PC-3 (cell line): ENCODE data around the gene USH2A. TPM values are rescaled to one million over a fixed set of nuclear protein-coding genes. Genes with fewer than 3 reads are reported as not detected.

Source experiments
- ATAC-seq: fragments of 200-7000 bp; cut with Tn5 transposase; 2 replicates; pipeline ENCODE4 v1.9.1; 2020; ENCODE audit warnings: mild to moderate bottlenecking, moderate library complexity
- BruUV-seq: library from RNA; stranded (reverse); fragments of 400-500 nt; replicated peaks from 2 replicates; lab custom pipeline; 2021; lab: Mats Ljungman, UMichigan
- CTCF ChIA-PET: fragments of 300-600 bp; sonication (Branson Sonifier 250); formaldehyde crosslinking; loops from one replicate; lab custom pipeline; 2022; ENCODE audit warnings: antibody characterized with exemption; lab: Charles Lee
- POLR2A ChIA-PET: fragments of 300-600 bp; sonication (Branson Sonifier 250); formaldehyde crosslinking; loops from one replicate; lab custom pipeline; 2022; ENCODE audit warnings: antibody characterized with exemption; ENCODE audit not compliant: unreplicated experiment; lab: Charles Lee
- DNase-seq: peaks from one replicate; pipeline ENCODE4 v3.0.0-alpha.2; 2015
- H2AFZ ChIP-seq: fragments of 300-600 bp; sonication (generic); 2 replicates; pipeline ENCODE4 v1.6.0; 2016; ENCODE audit warnings: antibody characterized with exemption, low read length
- H3F3A ChIP-seq: fragments of 300-600 bp; sonication (generic); one replicate; pipeline ENCODE4 v1.6.0; 2017; ENCODE audit warnings: antibody characterized with exemption, low read length, control low read depth, mild to moderate bottlenecking; ENCODE audit not compliant: unreplicated experiment
- H3K27ac ChIP-seq: fragments of 300-600 bp; sonication (generic); 2 replicates; pipeline ENCODE4 v1.5.1; 2016; ENCODE audit warnings: mild to moderate bottlenecking, low read length
- H3K27me3 ChIP-seq: fragments of 300-600 bp; sonication (generic); 2 replicates; pipeline ENCODE4 v1.6.1; 2016; ENCODE audit warnings: low read length, mixed read lengths
- H3K36me3 ChIP-seq: fragments of 300-600 bp; sonication (generic); 2 replicates; pipeline ENCODE4 v1.6.1; 2016; ENCODE audit warnings: low read depth, mixed run types, low read length, mixed read lengths
- H3K4me1 ChIP-seq: fragments of 300-600 bp; sonication (generic); 2 replicates; pipeline ENCODE4 v1.5.1; 2016; ENCODE audit warnings: low read length; ENCODE audit not compliant: insufficient read depth
- H3K4me2 ChIP-seq: fragments of 300-600 bp; sonication (generic); 2 replicates; pipeline ENCODE4 v1.6.0; 2016; ENCODE audit warnings: low read length
- H3K4me3 ChIP-seq: fragments of 300-600 bp; sonication (generic); 2 replicates; pipeline ENCODE4 v1.5.1; 2016; ENCODE audit warnings: mild to moderate bottlenecking, low read length, mixed read lengths
- H3K79me2 ChIP-seq: fragments of 300-600 bp; sonication (generic); 2 replicates; pipeline ENCODE4 v1.6.1; 2017; ENCODE audit warnings: low read length, mixed read lengths
- H3K9ac ChIP-seq: fragments of 300-600 bp; sonication (generic); 2 replicates; pipeline ENCODE4 v1.6.0; 2016; ENCODE audit warnings: mild to moderate bottlenecking, low read length
- H3K9me2 ChIP-seq: fragments of 300-600 bp; sonication (generic); replicated peaks from 2 replicates; pipeline ENCODE4 v1.6.1; 2016; ENCODE audit warnings: mixed run types, low read length, mixed read lengths
- H3K9me3 ChIP-seq: fragments of 300-600 bp; sonication (generic); 2 replicates; pipeline ENCODE4 v1.6.1; 2016; ENCODE audit warnings: low read length, mixed read lengths
- H4K20me1 ChIP-seq: fragments of 300-600 bp; sonication (generic); 2 replicates; pipeline ENCODE4 v1.6.1; 2016; ENCODE audit warnings: low read length, mixed read lengths
- EZH2 ChIP-seq: fragments of 300-600 bp; sonication (generic); IDR thresholded peaks from one replicate; pipeline ENCODE4 v1.6.1; 2017; ENCODE audit warnings: antibody characterized with exemption, mild to moderate bottlenecking, low read length; ENCODE audit not compliant: unreplicated experiment
- EZH2phosphoT487 ChIP-seq: fragments of 300-600 bp; sonication (generic); IDR thresholded peaks from 2 replicates; pipeline ENCODE4 v1.6.1; 2018; ENCODE audit warnings: mild to moderate bottlenecking, antibody characterized with exemption, low read length, borderline replicate concordance
- intact Hi-C: fragments of 100-400 bp; cut with micrococcal nuclease; formaldehyde crosslinking; loops from 2 replicates; pipeline ENCODE4 v1.9.0; 2023
- total RNA-seq: library from RNA; depleted of rRNA; stranded (reverse); fragments of >200 nt; gene quantifications from 2 replicates; pipeline ENCODE4 v1.2.3, GENCODE V29; 2014
- TF ChIP-seq, protein P1 (sequence below): fragments of 300-600 bp; sonication (generic); conservative IDR thresholded peaks from 2 replicates; pipeline ENCODE4 v1.5.1; 2017; ENCODE audit warnings: antibody characterized with exemption, low read depth, mild to moderate bottlenecking, low read length

The USH2A gene
- total RNA-seq, 1 experiment from 2014 or later: not detected

DNA sequence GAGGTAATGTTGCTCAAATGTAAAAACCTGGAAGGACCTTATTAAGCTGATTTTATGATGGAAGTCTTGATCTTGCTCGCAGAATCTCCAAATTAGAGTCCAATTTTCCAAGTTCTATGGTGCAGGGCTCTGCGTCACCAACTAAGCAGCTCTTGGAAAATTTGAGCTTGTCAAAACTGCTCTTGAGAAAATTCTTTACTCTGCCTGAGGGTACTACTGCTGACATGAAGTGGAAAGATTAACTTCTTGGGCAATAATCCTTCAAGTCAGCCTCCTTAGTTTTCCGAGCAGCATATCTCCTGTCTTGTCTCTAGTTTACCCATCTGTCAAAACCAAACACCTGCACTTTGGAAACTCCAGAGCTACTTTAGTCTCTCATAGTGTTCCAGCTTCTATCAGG, 562.4 kb downstream of the USH2A start:
- ChIA-PET CTCF (no interaction called here), POLR2A (no interaction called here)
- no TSS peak for BruUV-seq
- no peaks in the 10 kb centered on the region for H3K4me1 ChIP-seq
- no peaks in the 10 kb centered on the region for H3K9me2 ChIP-seq
- H2AFZ ChIP-seq: no peak overlapping the region
- no peaks in the 10 kb centered on the region for H4K20me1 ChIP-seq
- no peaks in the 10 kb centered on the region for H3K36me3 ChIP-seq
- no peak for DNase-seq
- no peak overlapping the region for H3K4me2 ChIP-seq
- ATAC-seq: no peak
- no peak overlapping the region for H3K9ac ChIP-seq
- H3F3A ChIP-seq: no peaks in the 10 kb centered on the region
- intact Hi-C loops: no loop called here
- no peak for TF ChIP-seq EZH2
- TF ChIP-seq, protein P1, sequence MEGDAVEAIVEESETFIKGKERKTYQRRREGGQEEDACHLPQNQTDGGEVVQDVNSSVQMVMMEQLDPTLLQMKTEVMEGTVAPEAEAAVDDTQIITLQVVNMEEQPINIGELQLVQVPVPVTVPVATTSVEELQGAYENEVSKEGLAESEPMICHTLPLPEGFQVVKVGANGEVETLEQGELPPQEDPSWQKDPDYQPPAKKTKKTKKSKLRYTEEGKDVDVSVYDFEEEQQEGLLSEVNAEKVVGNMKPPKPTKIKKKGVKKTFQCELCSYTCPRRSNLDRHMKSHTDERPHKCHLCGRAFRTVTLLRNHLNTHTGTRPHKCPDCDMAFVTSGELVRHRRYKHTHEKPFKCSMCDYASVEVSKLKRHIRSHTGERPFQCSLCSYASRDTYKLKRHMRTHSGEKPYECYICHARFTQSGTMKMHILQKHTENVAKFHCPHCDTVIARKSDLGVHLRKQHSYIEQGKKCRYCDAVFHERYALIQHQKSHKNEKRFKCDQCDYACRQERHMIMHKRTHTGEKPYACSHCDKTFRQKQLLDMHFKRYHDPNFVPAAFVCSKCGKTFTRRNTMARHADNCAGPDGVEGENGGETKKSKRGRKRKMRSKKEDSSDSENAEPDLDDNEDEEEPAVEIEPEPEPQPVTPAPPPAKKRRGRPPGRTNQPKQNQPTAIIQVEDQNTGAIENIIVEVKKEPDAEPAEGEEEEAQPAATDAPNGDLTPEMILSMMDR: no peak
- TF ChIP-seq EZH2phosphoT487: no peak
- no peaks in the 10 kb centered on the region for H3K79me2 ChIP-seq
- no peaks in the 10 kb centered on the region for H3K9me3 ChIP-seq
- no peak overlapping the region for H3K27ac ChIP-seq
- H3K27me3 ChIP-seq: peaks cover 26% of the 10 kb centered on the region; the same call in 1 of the 2 replicates
- no peak overlapping the region for H3K4me3 ChIP-seq

DNA sequence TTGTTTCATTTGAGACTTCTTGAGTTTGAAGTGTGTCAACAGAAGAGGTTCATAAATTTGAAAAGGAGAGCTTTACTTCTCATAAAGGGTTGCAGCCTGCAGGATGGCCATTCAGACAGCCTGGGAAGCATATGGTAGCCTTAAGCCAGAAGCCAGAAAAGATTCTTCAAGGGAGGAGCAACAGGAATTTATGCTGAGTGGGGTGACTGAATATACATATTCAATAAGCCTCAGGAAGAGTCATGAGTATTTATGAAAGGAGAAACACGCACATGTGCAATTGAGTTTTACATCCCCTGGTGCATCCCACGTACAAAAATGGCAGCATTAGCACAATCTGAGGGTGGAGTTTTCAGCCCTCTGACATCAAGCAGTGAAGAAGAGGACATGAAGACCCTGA, 565.9 kb downstream of the USH2A start:
- no peaks in the 10 kb centered on the region for H3K9me2 ChIP-seq
- peaks cover 3% of the 10 kb centered on the region; the same call in 1 of the 2 replicates for H3K27me3 ChIP-seq
- CTCF ChIA-PET: no interaction called here
- no peaks in the 10 kb centered on the region for H3F3A ChIP-seq
- no peak overlapping the region for H2AFZ ChIP-seq
- H3K9me3 ChIP-seq: no peaks in the 10 kb centered on the region
- intact Hi-C loops: no loop called here
- POLR2A ChIA-PET: no interaction called here
- no peaks in the 10 kb centered on the region for H3K4me1 ChIP-seq
- DNase-seq (no peak), ATAC-seq (no peak)
- no peak overlapping the region for H3K4me3 ChIP-seq
- no peak overlapping the region for H3K9ac ChIP-seq
- TF ChIP-seq EZH2phosphoT487: no peak
- TF ChIP-seq, protein P1: no peak
- no peak for TF ChIP-seq EZH2
- no peaks in the 10 kb centered on the region for H3K36me3 ChIP-seq
- H4K20me1 ChIP-seq: no peaks in the 10 kb centered on the region
- H3K4me2 ChIP-seq: no peak overlapping the region
- BruUV-seq: no TSS peak
- no peak overlapping the region for H3K27ac ChIP-seq
- H3K79me2 ChIP-seq: no peaks in the 10 kb centered on the region

DNA sequence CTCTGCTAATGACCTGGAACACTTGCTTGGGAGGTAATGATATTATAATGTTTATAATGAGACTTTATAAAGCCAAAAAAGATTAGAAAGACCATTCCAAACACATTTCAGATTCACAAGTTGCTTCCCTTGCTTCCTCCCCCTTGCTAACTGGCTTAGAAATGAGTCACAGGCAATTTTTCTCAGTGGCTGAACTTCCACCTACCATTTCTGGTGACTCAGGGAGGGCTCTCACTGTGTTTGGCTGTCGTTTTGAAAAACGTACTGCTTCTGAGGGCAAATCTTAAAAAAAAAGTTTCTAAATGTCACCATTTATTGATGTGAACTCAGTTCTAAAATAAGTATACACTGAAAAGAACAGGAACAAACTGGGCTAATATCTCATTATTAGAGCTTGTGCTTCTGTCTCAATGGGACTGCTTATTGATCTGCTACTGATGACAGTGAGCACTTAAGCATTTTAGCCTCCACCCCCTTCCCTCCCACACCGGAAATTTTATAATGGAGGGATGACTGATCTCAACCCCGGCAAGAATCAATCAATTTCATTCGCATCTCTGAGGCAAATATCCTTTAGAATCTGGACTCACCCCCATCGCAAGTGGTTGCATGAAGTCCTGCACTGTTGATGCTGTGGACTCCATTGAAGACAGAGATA, 577.9 kb downstream of the USH2A start:
- Histone ChIP-seq H3K9me3 (no peaks in the 10 kb centered on the region), H3K9me2 (no peaks in the 10 kb centered on the region), H3K36me3 (no peaks in the 10 kb centered on the region), H3K9ac (no peak overlapping the region), H3F3A (no peaks in the 10 kb centered on the region), H3K27ac (peak overlapping the region; percentile 26), H3K4me3 (peak overlapping the region; percentile 29), H3K79me2 (no peaks in the 10 kb centered on the region), H2AFZ (peak overlapping the region; percentile 66), H3K27me3 (no peaks in the 10 kb centered on the region), H3K4me2 (peak overlapping the region; percentile 68), H4K20me1 (no peaks in the 10 kb centered on the region), H3K4me1 (peaks cover 20% of the 10 kb centered on the region)
- BruUV-seq: no TSS peak
- ATAC-seq (peak; percentile 96), DNase-seq (peak; percentile 94)
- ChIA-PET POLR2A (no interaction called here), CTCF (no interaction called here)
- TF ChIP-seq EZH2phosphoT487: no peak
- TF ChIP-seq, protein P1: no peak
- no peak for TF ChIP-seq EZH2
- intact Hi-C loops: no loop called here
